ENCODE results near the gene ACP7. TPM values are rescaled to one million over a fixed set of nuclear protein-coding genes. Genes with fewer than 3 reads are reported as not detected.
"Not testable (repeated sequence)": the region's sequence is repeated elsewhere in the genome, so short reads cannot be mapped to it uniquely, and the experiment has no call there.

ACP7 gene
- total and polyA plus RNA-seq, 10 of the 15 experiments (the other 5 are each of a cell fraction or from before 2014, with no cell fraction given), result not detected

GRCh38 chr19:39117023-39117422 lies 32.9 kb downstream of the ACP7 start:
- SMC1A ChIA-PET (ENCODE audit: uncharacterized antibody, unreplicated experiment), result not testable (repeated sequence)

DNA sequence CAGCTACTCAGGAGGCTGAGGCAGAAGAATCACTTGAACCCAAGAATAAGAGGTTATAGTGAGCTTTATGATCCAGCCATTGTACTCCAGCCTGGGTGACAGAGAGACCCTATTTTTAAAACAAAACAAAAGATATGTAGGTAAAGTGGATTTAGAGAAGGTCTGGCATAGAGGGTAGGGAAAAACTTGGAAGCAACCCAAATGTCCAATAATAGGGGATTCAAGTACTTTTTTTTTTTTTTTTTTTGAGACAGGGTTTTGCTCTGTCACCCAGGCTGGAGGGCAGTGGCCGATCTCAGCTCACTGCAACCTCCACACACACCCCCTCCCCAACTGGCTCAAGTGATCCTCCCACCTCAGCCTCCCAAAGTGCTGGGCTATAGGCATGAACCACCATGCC lies 35.7 kb downstream of the ACP7 start:
- ChIA-PET CTCF (interaction anchor here (0.6 to 2.8 kb wide), 8 partner anchors 30 to 263 kb away, joined by 3 to 8 read pairs (median 3); no protein-coding TSS in a partner anchor), SMC1A (ENCODE audit: uncharacterized antibody, unreplicated experiment) (interaction anchor here (0.9 to 1.0 kb wide), 2 partner anchors 69 to 93 kb away, joined by 3 read pairs; no protein-coding TSS in a partner anchor), RAD21 (ENCODE audit: unreplicated experiment) (interaction anchor here (0.6 to 1.0 kb wide), 4 partner anchors 23 to 413 kb away, joined by 3 to 5 read pairs (median 3); partner anchors contain the start of gene EID2B), POLR2A (interaction anchor here (0.5 to 0.6 kb wide), 2 partner anchors 11 to 721 kb away, joined by 4 to 7 read pairs; no protein-coding TSS in a partner anchor)
- H3K4me3 ChIP-seq, result no peak overlapping the region
- H3K27ac ChIP-seq (ENCODE audit: control insufficient read depth, insufficient read depth), result no peak overlapping the region
- FAIRE-seq (no peak), ATAC-seq (no peak), DNase-seq (ENCODE audit: low read depth, low spot score) (no peak)
- H3K9ac ChIP-seq (ENCODE audit: control insufficient read depth, insufficient read depth, low read length), result no peak overlapping the region
- no peaks in the 10 kb centered on the region for H4K20me1 ChIP-seq (ENCODE audit: control insufficient read depth, insufficient read depth)
- H3K4me2 ChIP-seq (ENCODE audit: control insufficient read depth, insufficient read depth), result no peak overlapping the region
- TF ChIP-seq STAT3 (IDR thresholded peaks at IDR 0.05; ENCODE audit: low read depth, low read length), result no peak
- TF ChIP-seq SMAD1 (IDR thresholded peaks at IDR 0.05; ENCODE audit: low read depth, partially characterized antibody), result no peak
- no peak for TF ChIP-seq HDGF (IDR thresholded peaks at IDR 0.05)
- no peak for TF ChIP-seq EED (IDR thresholded peaks at IDR 0.05; ENCODE audit: low read depth)
- TF ChIP-seq IRF3 (IDR thresholded peaks at IDR 0.05), result no peak
- no peak for TF ChIP-seq CTCF (IDR thresholded peaks at IDR 0.05 in 2 of 3, conservative IDR thresholded peaks at IDR 0.05 in 1 of 3; ENCODE audit: control insufficient read depth in 2 of 3, extremely low read depth in 1 of 3, insufficient read depth in 1 of 3, low read depth in 3 of 3, low read length in 3 of 3)
- no peak for TF ChIP-seq BCL3 (IDR thresholded peaks at IDR 0.05; ENCODE audit: borderline replicate concordance, insufficient read depth, low read depth, low read length, poor library complexity, severe bottlenecking)
- no peak for TF ChIP-seq TBL1XR1 (IDR thresholded peaks at IDR 0.05; ENCODE audit: low read depth, low read length)
- TF ChIP-seq RUNX3 (IDR thresholded peaks at IDR 0.05; ENCODE audit: low read length), result no peak
- no peaks in the 10 kb centered on the region for H3K36me3 ChIP-seq (ENCODE audit: control insufficient read depth in 2 of 2, insufficient read depth in 2 of 2, low read length in 1 of 2)
- no TSS peak for BruUV-seq (replicated peaks)
- no peaks in the 10 kb centered on the region for H3K4me1 ChIP-seq (ENCODE audit: control insufficient read depth, insufficient read depth, low read length)
- no peak overlapping the region for H2AFZ ChIP-seq (ENCODE audit: control insufficient read depth, low read depth, low read length)
- no peaks in the 10 kb centered on the region for H3K79me2 ChIP-seq (ENCODE audit: control insufficient read depth, insufficient read depth, low read length)
- intact Hi-C loops (cut with micrococcal nuclease; ENCODE audit: unreplicated experiment), result loop anchor here (10.0 kb wide), 1 partner anchor 415 kb away; the partner anchor contains the start of gene EID2B
- WGBS (ENCODE audit: insufficient coverage, insufficient replicate concordance, low lambda C conversion rate, missing lambda C conversion rate), result no CpG with 5 or more reads among the region's 1 CpG
- no peaks in the 10 kb centered on the region; a peak in 1 of 4 replicates for H3K27me3 ChIP-seq (replicated peaks in 1 of 2; ENCODE audit: control insufficient read depth in 2 of 2, insufficient read depth in 2 of 2, low read length in 1 of 2)
- in situ Hi-C loops (cut with MboI), result loop anchor here (5.0 kb wide), 3 partner anchors 207 to 412 kb away; partner anchors contain the start of genes EID2B and PLEKHG2
- no peaks in the 10 kb centered on the region for H3K9me3 ChIP-seq (replicated peaks; ENCODE audit: control insufficient read depth, insufficient read depth, low read length)

More at GRCh38 chr19:39117023-39117422, 32.9 kb downstream of the ACP7 start:
- RAD21 ChIA-PET (ENCODE audit: unreplicated experiment); H3K9ac ChIP-seq (ENCODE audit: control insufficient read depth, insufficient read depth, low read length); POLR2A ChIA-PET; intact Hi-C loops (cut with micrococcal nuclease; ENCODE audit: unreplicated experiment); H3K4me1 ChIP-seq (ENCODE audit: control insufficient read depth, insufficient read depth, low read length); FAIRE-seq; H3K79me2 ChIP-seq (ENCODE audit: control insufficient read depth, insufficient read depth, low read length); in situ Hi-C loops (cut with MboI); H3K27me3 ChIP-seq (replicated peaks in 1 of 2; ENCODE audit: control insufficient read depth in 2 of 2, insufficient read depth in 2 of 2, low read length in 1 of 2); H3K9me3 ChIP-seq (replicated peaks; ENCODE audit: control insufficient read depth, insufficient read depth, low read length); DNase-seq (ENCODE audit: low read depth, low spot score); H4K20me1 ChIP-seq (ENCODE audit: control insufficient read depth, insufficient read depth); H3K4me2 ChIP-seq (ENCODE audit: control insufficient read depth, insufficient read depth); H3K4me3 ChIP-seq; ATAC-seq; H3K36me3 ChIP-seq (ENCODE audit: control insufficient read depth in 2 of 2, insufficient read depth in 2 of 2, low read length in 1 of 2); H3K27ac ChIP-seq (ENCODE audit: control insufficient read depth, insufficient read depth); BruUV-seq (replicated peaks); H2AFZ ChIP-seq (ENCODE audit: control insufficient read depth, low read depth, low read length): not testable (repeated sequence)
- CTCF ChIA-PET, result interaction anchor here (0.6 kb wide), 1 partner anchor 8 kb away, joined by 3 read pairs; no protein-coding TSS in a partner anchor
- WGBS (ENCODE audit: insufficient coverage, insufficient replicate concordance, low lambda C conversion rate, missing lambda C conversion rate), result 23% methylated on average over 6 of the region's 8 CpGs
